HG03354 (cell line): ENCODE data around the gene SMARCA2.

Experiments
- ATAC-seq: cut with Tn5 transposase; IDR thresholded peaks from one replicate; pipeline ENCODE4 v1.9.1; 2021; ENCODE audit warnings: mild to moderate bottlenecking; ENCODE audit not compliant: unreplicated experiment, poor library complexity, severe bottlenecking

SMARCA2 gene

DNA sequence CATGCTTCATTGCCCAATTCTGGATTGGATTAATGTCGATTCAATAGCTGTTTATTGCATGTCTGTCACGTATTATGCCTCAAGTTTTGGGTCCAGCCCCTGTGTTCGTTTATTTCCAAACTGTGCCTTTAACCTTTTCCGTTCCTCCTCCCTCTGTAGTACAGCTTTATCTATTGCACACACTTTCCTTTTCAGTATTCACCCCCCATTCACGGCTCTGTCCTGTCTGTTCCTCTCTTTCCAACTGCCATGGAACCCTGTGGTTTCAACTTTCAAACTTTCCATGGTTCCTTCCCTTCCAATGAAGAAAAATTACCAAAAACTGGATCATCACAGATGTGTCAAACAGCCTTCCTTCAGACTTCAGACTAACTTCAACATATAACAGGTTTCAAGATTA is 17.1 kb downstream of the SMARCA2 start:
- no peak for ATAC-seq

DNA sequence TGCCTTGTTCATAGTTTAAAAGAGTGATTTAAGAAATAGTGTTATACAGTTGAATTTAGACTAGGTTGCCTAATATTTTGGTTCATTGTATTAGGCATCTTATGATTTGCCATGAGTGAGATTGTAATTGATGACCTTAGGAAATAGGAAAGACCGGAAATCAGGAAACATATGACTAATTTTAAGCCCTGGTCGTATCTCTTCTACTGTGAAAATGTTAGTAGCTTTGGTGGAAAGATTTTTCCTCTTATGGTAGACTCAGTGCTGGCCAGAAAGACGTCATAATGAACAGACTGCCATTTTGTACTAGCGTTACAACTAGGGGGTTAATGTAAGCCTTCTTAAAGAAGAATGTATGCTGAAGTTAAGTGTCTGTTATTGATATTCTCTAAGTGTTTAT is 21.7 kb downstream of the SMARCA2 start:
- no peak for ATAC-seq

DNA sequence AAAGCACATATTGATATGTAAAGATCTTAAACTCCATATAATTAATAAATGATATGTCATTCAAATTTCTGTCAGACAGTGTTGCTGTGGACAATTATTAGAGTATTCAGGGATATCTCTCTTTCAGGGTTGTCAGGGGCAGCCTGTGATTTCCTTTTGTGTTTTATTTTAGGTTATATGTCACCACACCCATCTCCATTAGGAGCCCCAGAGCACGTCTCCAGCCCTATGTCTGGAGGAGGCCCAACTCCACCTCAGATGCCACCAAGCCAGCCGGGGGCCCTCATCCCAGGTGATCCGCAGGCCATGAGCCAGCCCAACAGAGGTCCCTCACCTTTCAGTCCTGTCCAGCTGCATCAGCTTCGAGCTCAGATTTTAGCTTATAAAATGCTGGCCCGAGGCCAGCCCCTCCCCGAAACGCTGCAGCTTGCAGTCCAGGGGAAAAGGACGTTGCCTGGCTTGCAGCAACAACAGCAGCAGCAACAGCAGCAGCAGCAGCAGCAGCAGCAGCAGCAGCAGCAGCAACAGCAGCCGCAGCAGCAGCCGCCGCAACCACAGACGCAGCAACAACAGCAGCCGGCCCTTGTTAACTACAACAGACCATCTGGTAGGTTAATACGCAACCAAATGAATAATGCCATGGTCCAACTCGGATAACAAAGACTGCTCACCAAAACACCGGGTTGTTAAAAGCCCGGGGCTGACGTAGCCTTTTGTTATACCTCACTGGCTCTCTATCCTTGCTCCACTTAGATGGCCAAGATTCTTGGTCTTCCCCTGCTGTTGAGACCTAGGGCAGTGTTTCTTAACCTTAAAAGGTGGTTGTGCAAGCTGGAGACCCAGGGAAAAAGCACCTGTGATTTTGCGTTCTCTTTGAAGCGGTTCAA is 24.4 kb downstream of the SMARCA2 start:
- ATAC-seq = no peak

DNA sequence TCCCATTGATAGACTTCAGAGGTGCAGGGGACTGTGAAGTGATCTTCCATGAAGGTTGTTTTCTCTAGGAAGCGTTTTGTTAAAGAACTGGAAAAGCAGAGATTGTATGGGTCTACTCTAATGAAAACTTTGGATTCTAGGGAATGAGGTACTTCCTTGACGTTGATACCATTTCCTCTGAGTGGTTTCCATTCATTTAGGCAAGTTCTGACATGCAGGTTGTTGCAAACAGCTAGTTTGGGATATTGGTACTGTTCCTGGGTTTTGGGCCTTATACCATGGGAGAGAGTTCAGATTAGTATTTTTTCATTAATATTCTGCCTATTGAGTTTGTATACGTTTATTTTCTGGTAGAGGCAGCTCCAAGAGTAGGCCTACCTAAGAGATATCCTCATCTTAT is 25.7 kb downstream of the SMARCA2 start:
- no peak for ATAC-seq

DNA sequence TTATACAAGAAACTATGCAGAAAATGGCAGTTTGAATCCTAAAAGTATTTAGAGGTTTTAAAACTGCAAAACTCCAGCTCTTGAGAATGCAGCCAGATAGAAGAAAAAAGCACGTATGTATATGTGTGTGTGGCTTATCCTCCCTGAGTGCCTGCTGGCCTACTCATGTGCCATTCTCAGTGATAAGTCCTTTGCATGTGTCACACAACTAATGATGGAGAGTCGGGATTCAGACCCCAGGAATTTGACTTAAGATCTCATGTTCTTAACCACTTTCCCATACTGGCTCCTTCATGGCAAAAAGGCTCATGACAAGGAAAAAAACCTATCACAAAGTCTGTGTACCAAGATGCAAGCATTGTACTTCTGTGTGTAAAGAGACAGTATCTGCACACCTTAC is 26.6 kb downstream of the SMARCA2 start:
- ATAC-seq = no peak

DNA sequence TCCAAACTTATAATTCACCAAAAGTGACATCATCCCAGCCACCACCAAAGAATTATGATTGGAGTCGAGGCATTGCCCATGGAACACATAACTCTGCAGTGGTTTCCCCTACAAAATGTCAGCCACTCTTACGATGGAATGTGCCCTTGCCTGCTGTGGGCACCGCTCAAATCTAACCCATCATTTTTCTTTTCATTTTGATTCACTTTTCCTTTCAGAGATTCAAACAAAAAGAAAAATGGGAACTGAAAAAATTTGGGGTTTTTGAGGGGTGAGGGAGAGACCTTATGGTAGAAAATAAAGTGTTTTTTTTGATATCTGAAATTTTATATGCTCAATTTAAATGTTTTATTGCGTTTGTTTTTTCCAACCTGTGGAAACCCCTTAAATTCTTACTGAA is 28.1 kb downstream of the SMARCA2 start:
- ATAC-seq = no peak

DNA sequence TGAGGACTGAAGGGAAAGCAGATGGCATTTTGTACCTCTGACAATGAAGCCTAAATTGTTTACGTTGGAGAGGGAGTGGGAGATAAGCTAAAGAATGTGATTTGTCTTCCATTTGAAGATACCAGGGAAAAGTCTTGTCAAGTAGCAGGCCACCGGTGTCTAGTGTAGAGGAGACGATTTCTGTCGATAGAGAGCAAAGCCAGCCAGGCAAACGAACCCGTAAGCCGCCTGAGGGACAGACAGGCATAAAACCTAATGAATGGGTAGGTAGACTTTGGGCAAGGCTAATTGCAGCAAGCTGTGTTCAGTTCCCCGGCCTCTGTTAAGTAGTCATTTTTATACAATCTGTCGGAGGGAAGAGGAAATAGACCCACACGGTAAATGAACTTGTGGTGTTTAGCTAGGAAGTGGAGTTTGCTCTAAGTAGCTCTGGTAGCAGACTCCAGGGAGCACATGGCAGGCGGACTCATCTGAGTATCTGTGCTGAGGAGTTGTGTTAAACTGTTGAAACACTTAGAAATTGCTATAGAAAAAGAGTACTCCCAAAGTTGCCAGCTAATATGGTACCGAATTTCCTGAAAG is 28.8 kb downstream of the SMARCA2 start:
- ATAC-seq = no peak

DNA sequence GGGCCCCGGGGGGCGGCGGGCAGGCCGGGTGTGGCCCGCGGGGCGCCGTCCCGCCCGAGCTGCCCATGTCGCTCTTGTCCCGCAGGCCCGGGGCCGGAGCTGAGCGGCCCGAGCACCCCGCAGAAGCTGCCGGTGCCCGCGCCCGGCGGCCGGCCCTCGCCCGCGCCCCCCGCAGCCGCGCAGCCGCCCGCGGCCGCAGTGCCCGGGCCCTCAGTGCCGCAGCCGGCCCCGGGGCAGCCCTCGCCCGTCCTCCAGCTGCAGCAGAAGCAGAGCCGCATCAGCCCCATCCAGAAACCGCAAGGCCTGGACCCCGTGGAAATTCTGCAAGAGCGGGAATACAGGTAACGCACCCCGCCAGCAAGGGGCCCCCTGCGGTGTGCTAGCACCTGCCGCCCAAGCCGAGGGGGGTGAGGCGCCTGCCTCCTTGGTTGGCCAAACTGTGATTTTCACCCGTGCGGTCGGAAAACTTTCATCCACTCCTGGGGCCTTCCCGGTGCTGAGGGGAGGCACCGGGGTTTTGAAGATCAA is 32.1 kb downstream of the SMARCA2 start:
- no peak for ATAC-seq

DNA sequence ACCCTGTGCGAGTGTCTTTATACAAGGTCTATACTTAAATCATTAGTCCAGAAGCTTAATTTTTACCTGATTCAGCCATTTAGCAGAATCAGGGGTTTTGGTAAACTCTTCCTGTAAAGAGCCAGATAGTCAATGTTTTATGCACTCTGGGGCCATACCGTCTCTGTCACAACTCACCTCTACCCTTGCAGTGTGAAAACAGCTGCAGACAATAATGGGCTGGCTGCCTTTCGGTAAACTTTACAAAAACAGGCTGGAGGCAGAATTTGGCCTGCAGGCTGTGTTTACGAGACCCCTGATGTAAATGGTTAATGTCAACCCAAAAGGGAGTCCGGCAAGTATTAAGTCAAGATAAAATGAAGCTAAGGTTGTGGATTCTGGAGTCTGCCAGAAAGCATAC is 32.8 kb downstream of the SMARCA2 start:
- no peak for ATAC-seq

DNA sequence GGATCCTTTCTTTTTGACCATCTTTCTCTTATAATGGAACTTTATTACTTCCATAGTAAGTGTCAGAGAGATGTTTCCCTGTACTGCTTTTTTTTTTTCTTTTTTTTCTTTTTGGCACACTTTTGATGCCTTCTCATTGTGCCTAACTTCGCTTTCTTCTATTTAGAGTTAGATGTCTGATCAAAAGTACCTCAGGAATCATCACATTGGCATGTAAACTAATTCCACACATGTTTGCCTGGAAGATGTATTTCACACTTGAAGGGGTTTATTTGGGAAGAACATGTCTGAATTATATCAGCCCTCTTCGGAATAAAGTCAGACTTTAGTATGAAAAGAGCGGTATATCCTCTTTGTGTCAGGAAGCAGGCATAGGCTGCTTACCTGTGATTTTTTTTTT is 35.1 kb downstream of the SMARCA2 start:
- no peak for ATAC-seq

DNA sequence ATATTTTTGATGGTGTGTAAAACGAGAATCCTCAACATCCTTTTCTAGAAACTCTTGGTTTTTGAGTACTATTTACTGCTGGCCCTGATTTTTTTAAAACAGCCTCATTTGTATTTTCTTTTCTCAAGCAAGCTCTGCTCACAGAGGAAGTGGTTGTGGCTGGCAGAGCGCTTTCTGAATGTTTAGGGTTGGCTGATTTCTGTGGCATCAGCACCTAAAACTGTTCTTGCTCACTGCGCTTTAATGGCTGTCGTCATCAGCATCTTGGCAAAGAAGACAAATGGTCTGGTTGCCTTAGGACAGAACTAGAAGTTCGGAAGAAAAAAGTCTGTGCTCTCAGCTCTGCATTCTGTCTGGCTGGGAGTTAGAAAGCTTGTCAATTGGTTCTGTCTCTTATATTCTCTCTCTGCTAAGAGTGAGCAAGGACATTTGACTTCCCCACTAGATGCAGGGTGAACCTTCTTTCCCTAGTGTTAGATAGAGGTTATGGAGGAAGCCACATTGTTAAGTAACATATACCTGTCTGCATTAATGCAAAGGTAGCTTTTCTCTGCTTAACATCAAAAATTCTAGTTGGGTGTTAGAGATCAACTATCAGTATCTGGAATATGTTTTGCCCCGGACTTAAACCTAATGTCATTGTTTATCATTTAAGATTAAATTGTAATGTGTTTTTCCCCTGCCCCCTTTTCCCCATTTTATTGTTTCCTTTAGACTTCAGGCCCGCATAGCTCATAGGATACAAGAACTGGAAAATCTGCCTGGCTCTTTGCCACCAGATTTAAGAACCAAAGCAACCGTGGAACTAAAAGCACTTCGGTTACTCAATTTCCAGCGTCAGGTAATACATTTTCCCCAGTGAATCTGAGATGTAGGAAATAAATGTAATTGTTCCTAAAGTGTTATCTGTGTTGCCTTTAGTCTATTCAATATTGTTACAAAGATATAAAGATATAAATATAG is 39.0 kb downstream of the SMARCA2 start:
- peak; percentile 97 for ATAC-seq

DNA sequence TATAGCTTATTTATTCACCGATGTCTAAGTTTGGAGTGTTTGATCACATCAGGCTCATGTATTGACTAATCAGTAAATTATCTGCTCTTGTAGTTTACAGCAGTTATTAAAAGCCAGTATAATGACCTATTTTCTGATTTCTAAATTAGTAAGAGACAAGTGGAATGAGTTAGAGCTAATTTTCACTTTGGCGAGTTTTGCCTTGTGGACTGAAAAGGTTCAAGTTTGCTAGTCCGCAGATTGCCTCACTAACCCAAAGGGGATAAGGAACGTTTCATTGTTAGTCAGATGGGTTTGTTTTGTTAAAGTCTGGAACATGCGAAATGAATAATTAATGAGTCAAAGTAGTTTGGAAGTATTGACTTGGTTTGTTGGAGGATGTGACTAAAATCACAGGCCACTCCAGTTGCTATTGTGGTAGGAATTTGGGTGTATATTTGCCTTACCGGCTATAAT is 40.1 kb downstream of the SMARCA2 start:
- no peak for ATAC-seq

DNA sequence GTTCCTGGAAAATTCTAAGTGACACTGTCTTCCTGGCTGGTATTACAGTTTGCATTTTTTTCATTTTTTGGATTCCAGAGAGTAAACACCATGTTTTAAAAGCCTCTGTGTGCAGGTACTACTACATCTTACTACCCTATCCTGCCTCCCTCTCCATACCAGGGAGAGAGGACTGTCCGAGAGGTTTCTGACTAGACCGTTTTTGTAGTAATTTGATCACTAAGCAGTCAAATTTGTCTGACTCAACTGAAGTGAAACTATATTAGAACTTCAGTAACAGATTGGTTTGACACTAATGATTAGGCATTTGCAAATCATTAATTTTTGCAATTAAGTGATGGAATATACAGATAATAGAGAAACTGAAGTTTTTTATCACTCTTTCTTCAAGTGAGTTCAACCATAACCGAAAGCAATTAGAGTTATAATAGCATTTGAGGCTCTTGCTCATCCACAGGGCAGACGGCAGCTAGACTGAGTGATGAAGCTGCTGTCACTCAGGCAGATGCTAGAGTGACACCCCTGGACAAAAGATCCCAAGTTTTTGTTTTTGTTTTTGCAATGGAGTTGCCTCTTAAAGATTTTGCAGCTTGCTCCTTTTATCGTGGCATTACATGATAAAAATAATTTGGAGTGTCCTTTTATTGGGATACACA is 44.3 kb downstream of the SMARCA2 start:
- peak; percentile 53 for ATAC-seq

DNA sequence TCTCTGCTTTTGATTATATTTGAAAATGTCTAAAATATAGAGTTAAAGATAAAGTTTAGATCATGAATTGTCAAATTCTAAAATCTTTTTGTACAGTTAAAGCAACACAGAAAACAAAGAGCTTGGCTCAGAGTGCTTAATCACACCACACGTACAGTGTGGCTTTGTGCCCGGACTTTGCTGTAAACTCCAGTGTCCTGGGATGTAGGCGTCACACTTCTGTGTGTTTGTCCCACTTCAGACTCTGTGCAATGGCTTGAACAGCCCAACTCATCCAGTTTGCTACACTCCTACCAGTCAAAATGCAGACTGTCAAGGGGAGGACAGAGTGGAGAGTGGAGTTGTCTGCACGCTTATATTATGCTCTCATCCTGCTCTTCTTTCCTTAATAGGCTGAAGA is 45.3 kb downstream of the SMARCA2 start:
- ATAC-seq = no peak

DNA sequence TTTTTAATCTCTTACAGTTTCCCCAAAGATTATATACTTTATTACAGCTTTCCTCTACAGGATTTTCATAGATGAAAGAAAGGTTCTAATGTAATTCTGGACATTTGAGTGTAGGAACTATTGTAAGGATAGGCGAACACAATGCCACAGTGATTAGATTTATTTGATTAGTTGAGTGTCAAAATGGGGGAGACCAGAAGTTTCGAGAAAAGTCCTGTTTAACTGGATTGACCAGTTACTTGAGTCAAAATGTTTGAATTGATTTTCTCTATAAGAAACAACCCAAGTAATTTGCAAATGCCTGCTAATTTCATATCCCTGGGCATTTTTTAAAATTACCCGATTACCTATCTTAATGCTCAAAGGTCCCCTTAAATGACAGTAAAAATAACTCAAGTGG is 50.6 kb downstream of the SMARCA2 start:
- no peak for ATAC-seq

DNA sequence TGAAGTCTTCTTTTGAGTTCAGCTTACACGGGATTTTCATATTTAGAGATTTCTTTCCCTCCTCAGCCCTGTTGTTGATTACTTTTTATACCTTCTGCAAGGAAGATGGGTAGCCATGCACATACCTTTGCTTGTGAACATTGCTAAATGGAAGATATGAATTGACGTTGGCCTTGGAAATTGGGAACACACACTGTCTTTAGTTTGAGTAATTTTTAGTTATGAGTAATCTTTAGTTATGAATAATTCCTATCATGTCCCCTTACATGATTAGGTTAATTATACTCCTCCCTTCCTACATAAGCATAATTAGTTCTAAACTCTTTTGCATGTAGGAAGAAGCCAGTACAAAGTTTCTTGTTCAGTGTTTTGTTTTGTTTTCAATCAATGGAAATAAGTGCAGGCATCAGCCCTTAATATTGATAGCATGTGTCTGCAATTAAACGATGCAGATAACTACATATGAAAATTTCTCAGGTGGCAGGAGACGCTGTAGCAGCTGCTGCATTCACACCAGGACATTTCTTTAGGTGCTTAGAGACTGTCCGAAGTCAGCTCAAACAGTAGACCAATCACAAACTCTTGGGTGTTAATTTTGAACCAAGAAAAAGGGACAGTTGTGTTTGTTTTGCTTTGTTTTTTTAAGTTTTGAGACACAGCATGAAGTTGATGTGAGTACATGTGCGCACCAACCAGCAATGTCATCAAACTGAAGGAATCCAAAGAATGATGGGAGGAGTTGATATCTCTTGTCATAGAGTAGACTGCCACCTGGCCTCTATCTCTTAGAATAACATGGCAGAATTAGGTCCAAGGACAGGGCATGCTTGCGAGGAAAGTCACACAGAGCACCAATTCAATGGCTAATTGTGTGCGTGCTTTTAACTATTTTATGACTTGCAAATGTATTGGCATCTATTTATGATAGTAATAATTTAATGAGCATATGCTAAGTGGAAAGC is 51.4 kb downstream of the SMARCA2 start:
- no peak for ATAC-seq

DNA sequence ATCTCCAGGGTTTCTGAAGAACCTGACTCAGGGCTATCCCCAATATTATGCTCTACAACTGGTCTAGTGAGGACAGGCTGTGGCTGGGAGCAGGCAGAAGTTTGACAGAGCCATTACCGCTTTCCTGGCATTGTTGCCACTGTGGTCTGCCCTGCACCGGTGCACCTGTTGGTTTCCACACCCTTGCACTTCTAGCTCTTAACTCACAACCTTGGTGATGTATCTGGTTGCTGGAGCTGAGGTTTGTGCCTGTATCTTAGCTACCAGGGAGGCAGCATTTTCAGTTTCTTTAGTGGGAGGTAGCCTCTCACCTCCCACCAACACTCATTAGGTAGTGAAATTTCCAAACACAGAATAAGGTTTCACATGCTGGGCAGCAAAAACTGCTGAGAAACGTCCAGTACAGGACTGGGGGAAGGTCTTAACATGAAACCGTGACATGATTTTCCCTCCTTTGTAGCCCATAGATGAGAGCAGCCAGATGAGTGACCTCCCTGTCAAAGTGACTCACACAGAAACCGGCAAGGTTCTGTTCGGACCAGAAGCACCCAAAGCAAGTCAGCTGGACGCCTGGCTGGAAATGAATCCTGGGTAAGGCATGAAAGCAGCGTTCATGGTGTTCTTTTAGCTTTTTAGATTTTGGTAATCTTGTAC is 57.7 kb downstream of the SMARCA2 start:
- ATAC-seq = no peak

DNA sequence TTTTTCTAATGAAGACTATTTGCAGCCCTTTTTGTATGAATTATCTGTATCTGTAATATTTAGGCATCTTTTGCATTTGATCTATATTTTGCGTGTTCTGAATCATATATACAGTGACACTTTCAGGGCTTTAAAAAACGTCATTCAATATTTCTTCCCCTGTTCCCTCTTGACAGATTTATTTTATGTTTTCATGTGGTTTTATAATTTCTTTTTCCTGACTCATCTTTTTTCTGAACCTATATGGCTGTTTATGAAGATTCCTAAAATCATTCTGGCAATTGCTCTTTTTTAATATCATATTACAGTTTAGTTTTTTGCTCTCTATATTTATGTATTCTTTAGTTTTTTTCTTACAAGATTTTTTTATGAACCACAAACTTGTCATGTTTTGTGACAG is 67.6 kb downstream of the SMARCA2 start:
- ATAC-seq = no peak
